Transverse colon (tissue), 4 donors: ENCODE measurements around the gene LCORL. TPM values are rescaled to one million over a fixed set of nuclear protein-coding genes. Genes with fewer than 3 reads are reported as not detected.

Source experiments
- DNase-seq: peaks from one replicate; pipeline ENCODE4 v3.0.0-alpha.2; 2019
- H3K27ac ChIP-seq, 4 donors: fragments of 200-600 bp; sonication (generic); 2 replicates each; pipeline ENCODE4 v1.5.1; 2016 to 2018; ENCODE audit warnings: inconsistent platforms in 4 of 4
- H3K27me3 ChIP-seq: fragments of 200-600 bp; sonication (generic); 2 replicates; pipeline ENCODE4 v1.5.1; 2017; ENCODE audit warnings: inconsistent platforms
- H3K36me3 ChIP-seq, 4 donors: fragments of 200-600 bp; sonication (generic); 2 replicates each; pipeline ENCODE4 v1.5.1; 2017 to 2019; ENCODE audit warnings: inconsistent platforms in 4 of 4
- H3K4me1 ChIP-seq, 4 donors: fragments of 200-600 bp; sonication (generic); 2 replicates each; pipeline ENCODE4 v1.5.1; 2017 to 2020; ENCODE audit warnings: inconsistent platforms in 4 of 4
- H3K4me3 ChIP-seq, 4 donors: fragments of 200-600 bp; sonication (generic); 1 replicate in 1 of 4; 2 replicates in 3 of 4; pipeline versions ENCODE4 v1.5.1 to v1.6.1; 2017 to 2019; ENCODE audit warnings: inconsistent platforms in 4 of 4
- H3K9me3 ChIP-seq, 2 donors: fragments of 200-600 bp; sonication (generic); 2 replicates each; pipeline ENCODE4 v1.5.1; 2017 to 2019; ENCODE audit warnings: inconsistent platforms in 2 of 2
- EP300 ChIP-seq: sonication (generic); formaldehyde crosslinking; IDR thresholded peaks from one replicate; pipeline ENCODE4 v1.6.1; 2017; ENCODE audit warnings: antibody characterized with exemption, low read depth
- POLR2A ChIP-seq: fragments of 450-650 bp; IDR thresholded peaks from one replicate; pipeline ENCODE4 v1.6.1; 2016; ENCODE audit warnings: antibody characterized with exemption, mild to moderate bottlenecking, moderate library complexity
- POLR2AphosphoS5 ChIP-seq, 3 donors: sonication (generic); formaldehyde crosslinking; IDR thresholded peaks; one replicate each; pipeline ENCODE4 v1.6.1; 2016; ENCODE audit warnings: antibody characterized with exemption in 3 of 3
- WGBS, 2 donors: methylation state at CpG; one replicate each; pipeline ENCODE4 v1.1.5; 2018; ENCODE audit warnings: low coverage in 1 of 2; 5-methylcytosine and 5-hydroxymethylcytosine counted together
- in situ Hi-C, 4 donors: fragments of 200-750 bp; cut with MboI; loops; one replicate each; pipeline versions ENCODE4 v1.15.0 to v1.15.1; 2017; ENCODE audit warnings: low sequenced_read_pairs in 3 of 4, low pct_ligation_motif_present in 1 of 4, low pct_unique_long_range_greater_than_20kb in 1 of 4
- intact Hi-C: fragments of 100-400 bp; cut with DNase I; formaldehyde crosslinking; loops from one replicate; pipeline ENCODE4 v1.15.1; 2023; ENCODE audit warnings: low total_unique reads
- total RNA-seq, 4 donors: library from RNA; depleted of rRNA; stranded (reverse); fragments of >200 nt; gene quantifications; one replicate each; pipeline ENCODE4 v1.1.0, GENCODE V29; 2016
- TF ChIP-seq, protein P1 (sequence below), 5 experiments: fragments of 200-600 bp in 3 of 5; fragments of 450-650 bp in 2 of 5; sonication (generic) in 3 of 5; IDR thresholded peaks; 1 replicate in 2 of 5; 2 replicates in 3 of 5; pipeline ENCODE4 v1.5.1; 2016 to 2017; ENCODE audit warnings: antibody characterized with exemption in 5 of 5, inconsistent platforms in 3 of 5, mild to moderate bottlenecking in 2 of 5, moderate library complexity in 1 of 5

Gene LCORL
- total RNA-seq, 4 donors from 2014 or later: 14.7 to 162 (median 28.5) TPM

DNA sequence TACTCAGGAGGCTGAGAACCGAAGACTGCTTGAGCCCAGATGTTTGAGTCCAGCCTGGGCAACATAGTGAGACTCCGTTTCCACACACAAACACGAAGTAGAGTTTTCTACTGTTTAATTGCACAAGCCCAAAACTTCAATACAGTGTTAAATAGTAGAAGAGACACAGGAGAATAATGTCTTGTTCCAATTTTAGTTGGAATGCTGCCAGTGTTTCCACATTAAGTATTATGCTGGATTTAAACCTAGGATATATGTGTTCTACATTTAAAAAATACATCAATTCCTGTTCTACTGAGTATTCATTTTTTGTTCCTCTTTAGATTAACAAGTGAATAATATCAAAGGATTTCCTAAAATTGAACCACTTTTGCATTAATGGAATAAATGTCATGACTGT, 91.3 kb downstream of the LCORL start:
- no peak for DNase-seq
- WGBS, 2 donors: 91 to 100% methylated on average over 2 to 3 of the region's 3 CpGs
- H3K27me3 ChIP-seq: no peaks in the 10 kb centered on the region
- in situ Hi-C loops: no loop called here
- peaks cover 0 to 5% (median 0%) of the 10 kb centered on the region in 4 donors for H3K36me3 ChIP-seq
- no peak overlapping the region for H3K27ac ChIP-seq
- H3K4me3 ChIP-seq: no peak overlapping the region
- intact Hi-C loops: no loop called here
- H3K9me3 ChIP-seq: peaks cover 8 to 14% of the 10 kb centered on the region in 2 donors
- H3K4me1 ChIP-seq: no peaks in the 10 kb centered on the region
- TF ChIP-seq, protein P1, sequence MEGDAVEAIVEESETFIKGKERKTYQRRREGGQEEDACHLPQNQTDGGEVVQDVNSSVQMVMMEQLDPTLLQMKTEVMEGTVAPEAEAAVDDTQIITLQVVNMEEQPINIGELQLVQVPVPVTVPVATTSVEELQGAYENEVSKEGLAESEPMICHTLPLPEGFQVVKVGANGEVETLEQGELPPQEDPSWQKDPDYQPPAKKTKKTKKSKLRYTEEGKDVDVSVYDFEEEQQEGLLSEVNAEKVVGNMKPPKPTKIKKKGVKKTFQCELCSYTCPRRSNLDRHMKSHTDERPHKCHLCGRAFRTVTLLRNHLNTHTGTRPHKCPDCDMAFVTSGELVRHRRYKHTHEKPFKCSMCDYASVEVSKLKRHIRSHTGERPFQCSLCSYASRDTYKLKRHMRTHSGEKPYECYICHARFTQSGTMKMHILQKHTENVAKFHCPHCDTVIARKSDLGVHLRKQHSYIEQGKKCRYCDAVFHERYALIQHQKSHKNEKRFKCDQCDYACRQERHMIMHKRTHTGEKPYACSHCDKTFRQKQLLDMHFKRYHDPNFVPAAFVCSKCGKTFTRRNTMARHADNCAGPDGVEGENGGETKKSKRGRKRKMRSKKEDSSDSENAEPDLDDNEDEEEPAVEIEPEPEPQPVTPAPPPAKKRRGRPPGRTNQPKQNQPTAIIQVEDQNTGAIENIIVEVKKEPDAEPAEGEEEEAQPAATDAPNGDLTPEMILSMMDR (IDR thresholded peaks at IDR 0.05): no peak
- TF ChIP-seq POLR2A (no peak), POLR2AphosphoS5 (IDR thresholded peaks at IDR 0.05) (no peak), EP300 (no peak)

DNA sequence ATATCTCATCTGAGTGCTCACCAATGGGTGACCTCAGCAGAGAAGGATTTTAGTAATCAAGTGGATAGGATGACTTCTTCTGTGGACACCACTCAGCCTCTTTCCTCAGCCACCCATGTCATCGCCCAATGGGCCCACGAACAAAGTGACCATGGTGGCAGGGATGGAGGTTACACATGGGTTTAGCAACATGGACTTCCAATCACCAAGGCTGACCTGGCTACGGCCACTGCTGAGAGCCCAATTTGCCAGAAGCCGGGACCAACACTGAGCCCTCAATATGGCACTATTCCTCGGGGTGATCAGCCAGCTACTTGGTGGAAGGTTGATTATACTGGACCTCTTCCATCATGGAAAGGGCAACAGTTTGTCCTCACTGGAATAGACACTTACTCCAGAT, 97.4 kb downstream of the LCORL start:
- no peak for TF ChIP-seq EP300
- TF ChIP-seq POLR2AphosphoS5 (IDR thresholded peaks at IDR 0.05): no peak
- H3K4me1 ChIP-seq: no peaks in the 10 kb centered on the region
- 100% methylated on average over 4 of the region's 5 CpGs; no CpG with 5 or more reads in 1 of the 2 donors for WGBS, 2 donors
- H3K36me3 ChIP-seq: no peaks in the 10 kb centered on the region
- in situ Hi-C loops: no loop called here
- intact Hi-C loops: no loop called here
- no peak for DNase-seq
- no peak overlapping the region for H3K4me3 ChIP-seq
- peaks cover 2 to 6% of the 10 kb centered on the region in 2 donors for H3K9me3 ChIP-seq
- H3K27me3 ChIP-seq: no peaks in the 10 kb centered on the region
- no peak overlapping the region for H3K27ac ChIP-seq

DNA sequence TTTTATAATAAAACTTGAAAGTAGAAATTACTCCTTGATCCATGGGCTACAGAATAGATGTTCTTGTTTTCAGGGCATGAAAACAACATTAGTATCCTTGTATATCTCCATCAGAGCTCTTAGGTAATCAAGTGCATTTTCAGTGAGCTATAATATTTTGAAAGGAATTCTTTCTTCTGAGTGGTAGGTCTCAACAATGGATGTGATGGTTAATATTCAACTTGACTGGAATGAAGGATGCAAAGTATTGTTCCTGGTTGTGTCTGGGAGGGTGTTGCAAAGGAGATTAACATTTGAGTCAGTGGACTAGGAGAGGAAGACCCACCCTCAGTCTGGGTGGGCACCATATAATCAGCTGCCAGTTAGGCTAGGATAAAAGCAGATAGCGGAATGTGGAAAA, 100.1 kb downstream of the LCORL start:
- 100% methylated on average over 1 of the region's 1 CpG; no CpG with 5 or more reads in 1 of the 2 donors for WGBS, 2 donors
- intact Hi-C loops (no loop called here), in situ Hi-C loops (no loop called here)
- no peaks in the 10 kb centered on the region for H3K36me3 ChIP-seq
- DNase-seq: no peak
- H3K9me3 ChIP-seq: no peaks in the 10 kb centered on the region
- no peak overlapping the region for H3K27ac ChIP-seq
- no peak overlapping the region for H3K4me3 ChIP-seq
- H3K4me1 ChIP-seq: no peaks in the 10 kb centered on the region
- TF ChIP-seq, protein P1 (IDR thresholded peaks at IDR 0.05): no peak
- TF ChIP-seq POLR2AphosphoS5 (IDR thresholded peaks at IDR 0.05) (no peak), EP300 (no peak), POLR2A (no peak)
- H3K27me3 ChIP-seq: no peaks in the 10 kb centered on the region

DNA sequence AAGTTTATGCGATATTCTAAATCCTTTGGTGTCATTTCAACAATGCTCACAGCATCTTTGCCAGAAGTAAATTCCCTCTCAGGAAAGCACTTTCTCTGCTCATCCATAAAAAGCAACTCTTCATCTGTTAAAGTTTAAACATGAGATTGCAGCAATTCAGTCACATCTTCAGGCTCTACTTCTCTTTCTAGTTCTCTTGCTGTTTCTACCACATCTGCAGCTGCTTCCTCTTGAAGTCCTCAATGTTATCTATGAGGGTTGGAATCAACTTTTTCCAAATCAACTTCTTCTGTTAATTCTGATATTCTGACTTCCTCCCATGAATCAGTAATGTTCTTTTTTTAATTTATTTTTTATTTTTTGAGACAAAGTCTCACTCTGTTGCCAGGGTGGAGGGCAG, 100.9 kb downstream of the LCORL start:
- no peak overlapping the region for H3K27ac ChIP-seq
- no peaks in the 10 kb centered on the region for H3K27me3 ChIP-seq
- no peaks in the 10 kb centered on the region for H3K4me1 ChIP-seq
- intact Hi-C loops: no loop called here
- no peak for TF ChIP-seq EP300
- TF ChIP-seq POLR2A: no peak
- no peak for TF ChIP-seq POLR2AphosphoS5 (IDR thresholded peaks at IDR 0.05)
- TF ChIP-seq, protein P1 (IDR thresholded peaks at IDR 0.05): no peak
- 88 to 94% methylated on average over 1 of the region's 1 CpG for WGBS, 2 donors
- no peak overlapping the region for H3K4me3 ChIP-seq
- H3K9me3 ChIP-seq: no peaks in the 10 kb centered on the region
- H3K36me3 ChIP-seq: no peaks in the 10 kb centered on the region
- DNase-seq: no peak
- in situ Hi-C loops: no loop called here

DNA sequence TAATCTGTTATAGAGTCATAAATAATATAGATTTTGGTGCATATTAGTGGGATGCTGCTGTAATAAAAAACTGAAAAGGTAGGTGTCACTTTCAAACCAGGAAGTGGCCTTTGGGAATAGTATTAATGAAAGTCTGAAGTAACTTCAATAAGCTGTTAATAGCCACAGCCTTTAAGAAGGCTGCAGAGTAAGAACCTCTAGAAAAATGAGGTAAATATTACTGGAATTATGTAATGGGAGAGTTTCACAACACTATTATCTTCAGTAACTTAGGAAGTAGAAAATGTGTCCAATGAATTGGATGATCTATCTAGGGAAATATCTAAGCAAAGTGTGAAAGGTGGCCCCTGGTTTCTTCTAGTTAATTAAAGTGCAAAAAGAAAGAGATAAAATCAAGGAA, 106.1 kb downstream of the LCORL start:
- Histone ChIP-seq H3K36me3 (peaks cover 0 to 3% (median 0%) of the 10 kb centered on the region in 4 donors), H3K9me3 (no peaks in the 10 kb centered on the region), H3K27ac (no peak overlapping the region), H3K4me1 (no peaks in the 10 kb centered on the region), H3K27me3 (no peaks in the 10 kb centered on the region), H3K4me3 (no peak overlapping the region)
- TF ChIP-seq EP300 (no peak), POLR2A (no peak), POLR2AphosphoS5 (IDR thresholded peaks at IDR 0.05) (no peak)
- TF ChIP-seq, protein P1 (IDR thresholded peaks at IDR 0.05): no peak
- DNase-seq: no peak
- in situ Hi-C loops: no loop called here
- intact Hi-C loops: no loop called here
